PC-9 (cell line): ENCODE measurements around the gene ZMIZ1.

Experiments used
- CTCF ChIP-seq: fragments of 200-600 bp; sonication (generic); conservative IDR thresholded peaks from 2 replicates; pipeline ENCODE4 v1.6.1; 2017; ENCODE audit warnings: mixed run types, antibody characterized with exemption, mild to moderate bottlenecking, moderate library complexity
- EZH2 ChIP-seq: fragments of 200-600 bp; sonication (generic); IDR thresholded peaks from 2 replicates; pipeline ENCODE4 v1.8.0; 2017; ENCODE audit warnings: antibody characterized with exemption, low read depth

GRCh38 chr10:79139124-79139835 lies 70.5 kb downstream of the ZMIZ1 start:
- no peak for TF ChIP-seq CTCF
- no peak for TF ChIP-seq EZH2
